HG02759 (cell line): Measurements from ENCODE around the gene TCF7L1.
"Not testable (repeated sequence)": the region's sequence is repeated elsewhere in the genome, so short reads cannot be mapped to it uniquely, and the experiment has no call there.

Source experiments
- ATAC-seq: cut with Tn5 transposase; IDR thresholded peaks from one replicate; pipeline ENCODE4 v1.9.1; 2021; ENCODE audit warnings: mild to moderate bottlenecking, moderate library complexity; ENCODE audit not compliant: unreplicated experiment

TCF7L1 gene

DNA sequence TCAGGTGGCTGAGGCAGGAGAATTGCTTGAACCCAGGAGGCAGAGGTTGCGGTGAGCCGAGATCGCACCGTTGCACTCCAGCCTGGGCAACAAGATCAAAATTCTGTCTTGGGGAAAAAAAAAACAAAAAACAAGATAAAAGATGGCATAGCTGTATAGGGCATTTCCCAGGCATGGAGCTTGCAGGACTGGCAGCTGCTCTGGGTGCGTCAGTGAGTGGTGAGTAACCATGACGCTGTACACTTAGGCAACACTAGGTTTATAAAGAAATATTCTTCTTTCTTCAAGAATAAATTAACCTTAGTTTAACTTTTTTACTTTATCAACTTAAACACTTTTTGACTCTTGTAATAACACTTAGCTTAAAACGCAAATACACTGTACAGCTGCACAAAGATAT, 179.2 kb downstream of the TCF7L1 start:
- ATAC-seq, result no peak

DNA sequence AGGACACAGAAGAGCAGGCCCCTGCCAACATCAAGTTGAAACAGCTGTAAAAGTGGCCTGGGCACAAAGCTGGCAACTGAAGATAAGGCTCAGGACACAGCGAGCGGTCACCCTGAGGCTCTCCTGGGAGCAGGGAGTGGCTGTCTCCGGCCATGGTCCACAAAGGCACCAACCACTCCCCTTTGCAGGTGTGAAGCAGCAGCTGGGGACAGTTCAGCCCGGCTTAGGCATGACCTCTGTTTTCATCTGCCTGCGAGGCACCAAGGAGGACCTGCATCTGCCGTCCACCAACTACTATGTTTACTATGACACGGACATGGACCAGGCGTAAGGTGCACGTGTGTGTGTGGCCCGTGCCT, 181.7 kb downstream of the TCF7L1 start:
- ATAC-seq, result no peak

DNA sequence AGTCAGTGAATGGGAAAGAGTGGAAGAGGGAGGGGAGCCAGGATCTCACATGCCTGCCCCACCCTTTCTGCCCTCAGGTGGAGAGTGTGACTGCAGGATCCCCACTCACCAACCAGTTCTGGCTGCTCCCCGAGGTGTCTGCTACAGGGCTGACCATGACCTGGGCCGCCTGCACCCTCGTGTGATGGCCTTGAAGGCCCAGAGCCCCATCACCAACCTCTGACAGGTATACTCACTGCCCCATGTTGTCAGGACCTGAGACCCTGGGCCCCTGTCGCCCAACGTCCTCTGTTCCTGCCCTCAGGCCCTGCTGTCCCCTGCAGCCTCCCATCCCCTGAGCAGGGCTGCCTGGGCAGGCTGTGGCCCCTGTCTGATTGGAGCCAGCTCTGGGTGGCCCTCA, 182.7 kb downstream of the TCF7L1 start:
- not testable (repeated sequence) for ATAC-seq

DNA sequence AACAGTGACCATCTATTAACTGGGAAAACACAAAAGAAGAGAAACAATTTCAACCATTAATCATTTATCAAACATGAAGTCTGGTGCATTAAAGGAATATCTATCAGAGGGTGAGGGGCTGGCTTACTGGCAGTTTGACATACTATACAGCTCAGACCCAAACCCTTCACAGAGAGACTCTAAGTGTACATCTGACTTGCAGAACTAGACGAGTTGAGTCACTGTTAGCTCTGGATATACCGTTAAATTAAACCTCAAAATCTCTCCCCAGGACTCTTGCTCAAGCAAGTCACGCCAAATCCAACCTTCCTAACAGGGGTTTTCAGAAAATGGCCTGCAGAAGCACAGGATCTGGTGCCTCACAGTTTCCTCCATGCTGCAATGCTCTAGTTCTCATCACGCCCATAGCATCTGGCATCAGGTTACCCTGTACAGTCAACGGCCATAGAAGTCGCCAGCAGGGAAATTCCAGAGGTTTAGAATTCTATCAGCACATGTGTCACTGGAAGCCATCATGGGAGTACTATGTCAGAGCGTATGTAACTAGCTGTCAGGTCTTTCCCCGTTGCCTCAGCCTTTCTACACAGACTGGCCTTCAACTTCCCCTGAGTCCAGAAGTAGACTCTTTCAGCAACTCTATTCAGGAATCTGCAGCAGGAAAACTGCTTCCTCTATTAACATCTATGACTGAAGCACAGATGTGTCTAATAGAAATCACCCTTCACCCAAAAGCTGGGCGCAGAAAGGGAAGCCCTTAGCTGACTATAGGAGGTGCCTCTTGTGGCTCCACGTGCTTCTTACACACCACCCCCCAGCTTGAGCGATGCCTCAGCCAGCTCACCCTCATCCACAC, 185.3 kb downstream of the TCF7L1 start:
- ATAC-seq, result peak; percentile 61

DNA sequence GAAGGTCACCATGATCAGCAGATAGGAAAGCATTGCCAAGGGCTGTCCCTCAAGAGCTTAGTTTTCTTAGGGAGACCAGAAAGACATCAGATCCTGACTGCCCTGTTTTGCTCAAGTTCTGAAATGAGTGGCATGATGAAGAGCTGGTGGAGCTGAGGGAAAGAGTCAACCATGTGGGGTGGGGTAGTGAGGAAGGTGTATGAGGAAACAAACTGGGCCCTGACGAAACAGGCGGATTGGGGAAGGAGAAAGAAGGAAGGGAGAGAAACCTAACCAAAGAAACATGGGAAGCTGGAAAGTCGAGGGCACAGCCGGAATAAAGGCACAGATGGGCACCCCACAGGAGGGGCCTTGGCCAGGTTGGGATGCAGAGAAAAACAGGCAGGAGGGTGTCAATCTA, 186.6 kb downstream of the TCF7L1 start:
- ATAC-seq, result no peak

DNA sequence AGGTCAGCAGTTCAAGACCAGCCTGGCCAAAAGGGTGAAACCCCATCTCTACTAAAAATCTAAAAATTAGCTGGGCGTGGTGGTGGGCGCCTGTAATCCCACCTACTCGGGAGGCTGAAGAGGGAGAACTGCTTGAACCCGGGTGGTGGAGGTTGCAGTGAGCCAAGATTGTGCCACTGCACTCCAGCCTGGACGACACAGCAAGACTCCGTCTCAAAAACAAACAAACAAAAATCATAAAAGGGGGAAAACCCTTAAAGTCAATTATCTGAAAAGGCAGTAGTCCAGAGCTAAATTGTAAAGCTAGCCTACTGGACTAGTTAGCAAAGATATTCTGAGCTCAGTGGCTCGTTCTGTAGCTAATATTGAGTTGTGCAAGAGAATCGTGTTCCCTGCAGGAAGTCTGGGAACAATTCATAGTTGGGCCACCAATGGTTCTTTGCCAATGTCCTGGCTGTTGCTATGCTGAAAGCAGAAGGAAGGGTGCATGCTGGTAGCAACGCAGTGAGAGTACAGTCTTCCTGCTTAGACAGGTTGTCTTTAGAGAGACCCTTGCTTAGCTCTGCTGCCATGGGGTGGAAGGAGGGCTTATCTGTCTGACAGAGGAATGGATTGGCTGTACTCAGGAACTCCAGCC, 190.3 kb downstream of the TCF7L1 start:
- ATAC-seq, result no peak

DNA sequence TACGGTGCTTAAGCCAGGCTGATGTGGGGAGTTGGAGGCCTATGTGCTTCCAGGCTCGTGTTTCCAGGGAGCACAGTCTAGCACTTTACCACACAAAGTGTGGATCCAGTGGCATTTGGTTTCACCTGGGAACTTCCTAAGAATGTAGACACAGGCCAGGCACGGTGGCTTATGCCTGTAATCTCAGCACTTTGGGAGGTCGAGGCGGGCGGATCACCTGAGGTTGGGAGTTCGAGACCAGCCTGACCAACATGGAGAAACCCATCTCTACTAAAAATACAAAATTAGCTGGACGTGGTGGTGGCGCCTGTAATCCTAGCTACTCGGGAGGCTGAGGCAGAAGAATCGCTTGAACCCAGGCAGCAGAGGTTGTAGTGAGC, 190.8 kb downstream of the TCF7L1 start:
- ATAC-seq, result not testable (repeated sequence)

DNA sequence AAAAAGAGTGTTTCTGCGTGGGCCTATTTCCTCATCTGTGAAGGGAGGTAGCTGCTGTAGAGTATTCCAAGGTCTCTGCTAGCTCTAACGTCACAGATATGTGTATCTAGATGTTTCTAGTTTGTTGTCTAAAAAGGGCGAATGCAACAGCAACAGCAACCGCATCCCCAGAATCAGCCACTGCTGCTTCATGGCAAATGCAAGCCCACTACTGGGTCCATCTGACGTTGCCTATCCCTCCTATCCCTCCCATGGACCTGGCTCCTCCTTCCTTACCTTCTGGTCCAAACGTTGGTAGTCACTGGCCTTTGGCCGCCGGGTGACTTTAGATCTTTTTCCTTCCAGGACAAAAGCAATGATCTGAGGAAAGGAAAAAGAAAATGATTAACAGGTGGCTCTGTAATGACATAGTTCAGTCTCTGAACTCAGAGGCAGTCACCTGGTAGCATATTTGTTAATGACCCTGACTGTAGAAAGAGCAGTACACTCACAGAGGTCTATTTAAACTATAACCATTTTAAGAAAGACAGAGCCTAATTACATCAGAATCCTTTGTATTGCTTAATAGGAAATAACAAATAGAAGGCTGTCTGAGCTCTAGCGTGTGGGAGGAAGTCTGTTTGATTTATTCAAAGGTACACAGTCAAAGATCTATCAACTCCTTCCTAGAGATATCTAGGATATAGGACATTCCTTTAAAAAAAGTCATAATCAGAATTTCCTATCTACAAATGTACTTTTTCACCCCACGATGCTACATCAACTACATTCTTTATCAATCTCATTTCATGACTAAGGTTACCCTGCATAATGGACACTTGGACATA, 191.7 kb downstream of the TCF7L1 start:
- ATAC-seq, result no peak

DNA sequence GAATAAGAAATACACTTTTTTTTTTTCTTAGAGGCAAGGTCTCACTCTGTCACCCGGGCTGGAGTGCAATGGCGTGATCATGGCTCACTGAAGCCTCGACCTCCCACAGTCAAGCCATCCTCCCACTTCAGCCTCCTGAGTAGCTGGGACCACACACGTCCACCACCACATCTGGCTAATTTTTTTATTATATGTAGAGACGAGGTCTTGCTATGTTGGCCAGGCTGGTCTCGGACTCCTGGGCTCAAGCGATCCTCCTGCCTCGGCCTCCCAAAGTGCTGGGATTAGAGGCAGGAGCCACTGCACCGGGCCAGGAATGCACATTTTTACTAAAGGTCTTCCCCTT, 192.2 kb downstream of the TCF7L1 start:
- ATAC-seq, result no peak

DNA sequence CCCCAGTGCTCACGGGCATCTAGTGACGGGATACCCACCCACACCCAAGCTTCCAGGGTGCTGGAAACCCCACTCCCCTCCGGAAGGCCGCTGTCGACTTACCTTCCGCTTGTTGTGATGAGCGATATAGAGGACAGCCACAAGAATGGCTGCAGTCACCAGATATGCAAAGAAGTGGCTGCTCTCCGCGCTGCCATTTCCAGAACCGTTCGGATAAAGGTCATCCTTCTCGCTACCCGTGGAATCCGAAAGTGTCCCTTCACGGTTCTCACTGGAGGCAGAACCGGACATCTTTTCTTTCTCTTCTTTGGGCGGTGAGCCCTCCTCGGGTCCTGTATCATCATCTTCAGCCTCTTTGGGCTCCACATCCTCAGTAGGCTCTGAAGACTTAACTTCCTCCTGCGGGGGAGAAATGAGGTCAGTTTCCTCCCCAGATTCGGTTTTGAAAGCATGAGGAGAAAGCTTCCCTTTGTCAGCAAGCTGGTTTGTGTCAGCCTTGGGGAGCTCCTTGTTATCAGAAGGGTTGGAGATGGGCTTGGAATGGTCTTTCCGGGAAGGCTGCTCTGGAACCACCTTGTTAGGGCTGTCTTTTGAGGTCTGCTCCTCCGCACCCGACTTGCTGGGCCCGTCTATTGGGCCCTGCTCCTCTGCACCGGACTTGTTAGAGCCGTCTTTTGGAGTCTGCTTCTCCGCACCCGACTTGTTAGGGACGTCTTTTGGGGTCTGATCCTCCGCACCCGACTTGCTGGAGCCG, 193.4 kb downstream of the TCF7L1 start:
- ATAC-seq, result peak; percentile 40

DNA sequence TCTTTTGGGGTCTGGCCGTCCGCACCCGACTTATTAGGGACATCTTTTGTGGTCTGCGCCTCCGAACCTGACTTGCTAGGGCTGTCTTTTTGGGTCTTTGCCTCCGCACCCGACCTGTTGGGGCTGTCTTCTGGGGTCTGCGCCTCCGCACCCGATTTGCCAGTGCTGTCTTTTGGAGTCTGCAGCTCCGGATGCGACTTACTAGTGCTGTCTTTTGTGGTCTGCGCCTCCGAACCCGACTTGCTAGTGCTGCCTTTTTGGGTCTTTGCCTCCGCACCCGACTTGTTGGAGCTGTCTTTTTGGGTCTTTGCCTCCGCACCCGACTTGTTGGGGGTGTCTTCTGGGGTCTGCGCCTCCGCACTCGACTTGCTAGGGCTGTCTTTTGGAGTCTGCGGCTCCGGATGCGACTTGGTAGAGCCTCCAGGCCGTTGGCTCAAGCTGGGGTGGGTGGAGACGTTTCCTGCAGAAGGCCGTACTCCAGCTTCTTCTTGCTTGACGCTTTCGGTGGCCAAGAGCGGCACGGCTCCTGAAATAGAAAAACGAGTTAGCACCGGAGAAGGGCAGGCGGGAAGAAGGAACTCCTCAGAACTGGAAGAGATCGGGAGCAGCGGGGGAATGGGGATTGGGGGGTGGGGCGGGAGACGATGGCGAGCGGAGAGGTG, 194.1 kb downstream of the TCF7L1 start:
- ATAC-seq, result peak; percentile 37

DNA sequence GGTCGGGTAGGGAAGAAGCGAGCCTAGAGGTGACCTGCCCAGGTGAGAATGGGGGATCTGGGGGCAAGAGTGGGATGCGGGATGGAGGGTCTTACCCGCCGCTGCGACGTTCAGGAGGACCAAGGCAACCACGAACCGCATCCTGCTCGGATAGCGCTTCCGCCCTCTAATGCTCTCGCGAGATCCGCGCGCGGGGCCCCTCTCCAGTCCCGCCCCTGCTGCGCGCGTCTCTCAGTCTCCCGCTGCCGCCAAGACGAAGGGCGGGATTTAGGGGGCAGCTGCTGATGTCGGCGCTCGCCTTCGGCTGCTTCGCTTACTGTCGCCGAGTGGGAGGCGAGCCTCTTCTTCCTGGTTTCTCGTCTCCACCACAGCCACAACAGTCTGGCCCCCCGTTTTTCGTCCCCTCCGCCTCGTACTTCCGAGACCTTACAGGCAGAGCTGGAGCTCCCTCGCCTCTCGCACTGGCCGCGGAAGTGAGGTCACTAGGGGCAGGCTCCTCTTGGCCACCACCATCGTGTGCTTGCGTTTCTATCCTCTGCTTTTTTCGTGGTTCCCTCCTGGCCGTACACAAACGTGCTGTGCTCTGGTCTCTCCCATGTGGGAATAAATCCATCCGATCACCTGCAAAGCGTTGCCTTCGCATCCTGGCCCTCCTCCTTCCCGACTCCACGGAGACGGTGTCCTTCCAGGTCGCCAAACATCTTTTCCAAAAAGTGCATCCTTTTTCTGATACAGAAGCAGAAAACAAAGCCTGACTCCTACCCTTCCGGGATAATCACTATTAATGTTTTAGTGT, 194.8 kb downstream of the TCF7L1 start, which contains the start of gene TGOLN2:
Gene TGOLN2, minus strand, starts transcription at position 168 of the 796 bp plus-strand sequence. Its CDS starts 27 bp downstream, at position 141.
- peak; percentile 85 for ATAC-seq

DNA sequence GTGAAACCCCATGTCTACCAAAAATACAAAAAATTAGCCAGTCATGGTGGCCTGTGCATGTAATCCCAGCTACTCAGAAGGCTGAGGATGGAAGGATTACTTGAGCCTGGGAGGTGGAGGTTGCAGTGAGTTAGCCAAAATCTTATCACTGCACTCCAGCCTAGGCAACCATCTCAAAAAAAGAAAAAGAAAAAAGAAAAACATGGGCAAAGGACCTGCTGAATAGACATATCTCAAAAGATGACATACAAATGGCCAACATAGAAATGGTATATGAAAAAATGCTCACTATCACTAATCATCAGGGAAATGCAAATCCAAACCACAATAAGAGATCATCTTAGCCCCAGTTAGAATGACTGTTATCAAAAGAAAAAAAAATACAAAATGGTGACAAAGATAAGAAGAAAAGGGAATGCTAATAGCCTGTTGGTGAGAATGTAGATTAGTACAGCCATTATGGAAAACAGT, 196.0 kb downstream of the TCF7L1 start:
- no peak for ATAC-seq

DNA sequence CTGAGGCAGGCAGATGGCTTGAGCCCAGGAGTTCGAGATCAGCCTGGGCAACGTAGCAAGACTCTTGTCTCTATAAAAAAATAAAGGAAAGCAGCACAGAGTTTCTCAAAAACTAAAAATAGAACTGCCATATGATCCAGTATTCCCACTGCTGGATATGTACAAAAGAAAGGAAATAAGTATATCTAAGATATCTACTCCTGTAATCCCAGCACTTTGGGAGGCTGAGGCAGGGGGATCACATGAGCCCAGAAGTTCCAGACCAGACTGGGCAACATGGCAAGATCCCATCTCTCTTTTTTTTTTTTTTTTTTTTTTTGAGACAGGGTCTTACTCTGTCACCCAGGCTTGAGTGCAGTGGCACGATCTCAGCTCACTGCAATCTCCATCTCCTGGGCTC, 196.5 kb downstream of the TCF7L1 start:
- ATAC-seq, result not testable (repeated sequence)

DNA sequence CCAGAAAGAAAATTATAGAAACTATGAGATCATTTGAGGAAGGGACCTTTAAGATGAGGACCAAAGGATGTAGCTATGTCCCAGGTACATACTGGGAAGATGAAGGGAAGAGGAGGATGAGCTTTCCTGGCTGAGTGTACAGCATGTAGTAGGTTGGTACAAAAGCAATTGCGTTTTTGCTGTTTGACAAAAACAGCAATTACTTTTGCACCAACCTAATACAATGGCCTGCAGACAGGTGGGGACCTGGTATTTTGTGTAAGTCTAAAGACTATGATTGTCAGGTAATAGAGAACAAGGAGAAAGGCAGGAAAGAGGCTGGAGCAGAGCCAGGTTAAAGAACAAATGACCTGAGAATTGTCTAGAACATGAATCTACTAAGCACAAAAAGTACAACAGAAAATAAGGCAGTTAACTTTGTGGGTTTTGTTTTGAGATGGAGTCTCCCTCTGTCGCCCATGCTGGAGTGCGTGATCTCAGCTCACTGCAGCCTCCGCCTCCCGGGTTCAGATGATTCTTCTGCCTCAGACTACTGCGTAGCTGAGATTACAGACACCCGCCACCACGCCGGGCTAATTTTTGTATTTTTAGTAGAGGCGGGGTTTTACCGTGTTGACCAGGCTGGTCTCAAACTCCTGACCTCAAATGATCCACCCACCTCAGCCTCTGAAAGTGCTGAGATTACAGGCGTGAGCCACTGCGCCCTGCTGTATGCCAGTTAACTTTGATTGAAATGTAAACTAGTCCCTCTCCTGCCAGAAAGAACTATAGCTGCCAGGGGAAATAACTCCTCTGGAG, 197.8 kb downstream of the TCF7L1 start:
- no peak for ATAC-seq

DNA sequence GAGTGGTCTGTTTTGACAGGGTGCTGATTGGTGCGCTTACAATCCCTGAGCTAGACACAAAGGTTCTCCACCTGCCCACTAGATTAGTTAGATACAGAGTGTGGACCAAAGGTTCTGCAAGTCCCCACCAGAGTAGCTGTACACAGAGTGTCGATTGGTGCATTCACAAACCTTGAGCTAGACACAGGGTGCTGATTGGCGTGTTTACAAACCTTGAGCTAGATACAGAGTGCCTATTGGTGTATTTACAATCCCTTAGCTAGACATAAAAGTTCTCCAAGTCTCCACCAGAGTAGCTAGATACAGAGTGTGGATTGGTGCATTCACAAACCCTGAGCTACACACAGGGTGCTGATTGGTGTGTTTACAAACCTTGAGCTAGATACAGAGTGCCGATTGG, 200.7 kb downstream of the TCF7L1 start:
- not testable (repeated sequence) for ATAC-seq

DNA sequence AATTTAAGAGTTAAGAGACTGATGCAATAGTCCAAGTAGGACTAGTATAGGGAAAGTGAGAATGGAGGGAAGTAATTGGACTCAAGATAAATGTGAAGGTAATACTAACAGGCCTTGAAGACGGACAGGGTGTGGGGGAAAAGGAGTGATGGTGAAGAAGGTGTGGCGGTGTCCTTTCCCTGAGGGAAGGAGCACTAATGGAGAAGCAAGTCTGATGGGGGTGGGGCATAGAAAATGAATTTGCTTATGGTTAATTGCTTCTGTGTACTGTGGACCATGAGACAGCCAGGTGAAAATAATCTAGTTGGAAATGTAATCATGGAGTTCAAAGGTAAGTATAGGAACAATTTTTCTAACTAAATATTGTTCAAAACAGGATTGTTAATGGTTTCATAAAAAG, 201.7 kb downstream of the TCF7L1 start:
- no peak for ATAC-seq

DNA sequence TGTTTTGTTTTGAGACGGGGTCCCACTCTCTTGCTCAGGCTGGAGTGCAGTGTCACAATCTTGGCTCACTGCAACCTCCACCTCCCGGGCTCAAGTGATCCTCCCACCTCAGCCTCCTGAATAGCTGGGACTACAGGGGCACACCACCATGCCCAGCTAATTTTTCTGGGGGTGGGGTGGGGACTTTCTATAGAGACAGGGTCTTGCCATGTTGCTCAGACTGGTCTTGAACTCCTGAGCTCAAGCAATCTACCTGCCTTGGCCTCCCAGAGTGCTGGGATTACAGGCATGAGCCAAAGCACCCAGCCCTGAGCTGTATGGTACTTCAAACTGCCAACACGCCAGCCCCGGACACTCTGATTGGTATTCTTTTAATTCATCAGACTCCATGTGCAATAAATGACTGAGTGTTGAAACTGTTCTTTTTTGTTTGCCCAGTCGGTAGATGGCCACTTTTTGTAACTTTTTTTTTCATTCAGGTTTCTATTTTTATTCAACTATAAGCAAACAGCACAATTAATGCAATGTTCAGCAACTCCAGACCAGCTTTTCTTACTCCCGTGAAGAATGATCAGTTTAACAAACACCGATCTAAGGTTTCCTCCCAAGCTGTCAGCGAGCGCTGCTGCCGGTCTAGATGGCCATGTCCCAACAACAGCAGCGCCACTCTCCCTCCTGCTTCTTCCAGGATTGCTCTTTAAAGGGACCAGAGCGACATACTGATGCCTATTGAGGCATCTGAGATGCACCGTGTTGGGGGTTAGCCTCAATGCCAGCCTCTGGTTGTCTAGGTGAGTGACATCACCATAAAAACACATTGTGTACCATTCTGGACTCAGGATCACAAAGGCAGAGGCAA, 207.1 kb downstream of the TCF7L1 start:
- ATAC-seq, result no peak
